G401 (cell line): Measurements from ENCODE around the gene FMN1. TPM values are rescaled to one million over a fixed set of nuclear protein-coding genes. Genes with fewer than 3 reads are reported as not detected.

Experiments
- DNase-seq: peaks from one replicate; pipeline ENCODE4 v3.0.0-alpha.2; 2015; ENCODE audit warnings: low spot score
- in situ Hi-C: cut with HindIII; loops from 2 replicates; pipeline ENCODE4 v1.10.0; 2016; ENCODE audit warnings: low sequenced_read_pairs, mixed read lengths
- total RNA-seq: library from RNA; depleted of rRNA; stranded (reverse); fragments of >200 nt; shearing (Covaris generic); gene quantifications from 2 replicates; pipeline ENCODE4 v1.2.3, GENCODE V29; 2014; rRNA removed

FMN1 gene
- not detected in 2 replicates for total RNA-seq

GRCh38 chr15:33194704-33195670, at the start of gene FMN1:
Gene FMN1 (minus strand): TSS chr15:33194714. CDS start chr15:33154914, 39,800 bp downstream.
- DNase-seq = peak; percentile 76
- in situ Hi-C loops = no loop called here

GRCh38 chr15:33243869-33244268, 49.4 kb upstream of the FMN1 start:
- in situ Hi-C loops = no loop called here
- no peak for DNase-seq

- no peak for DNase-seq
- in situ Hi-C loops = no loop called here
Measured at GRCh38 chr15:33243393-33243792, 48.9 kb upstream of the FMN1 start.

- DNase-seq = no peak
Measured at GRCh38 chr15:33242669-33243191, 48.2 kb upstream of the FMN1 start.

GRCh38 chr15:33242165-33242564, 47.7 kb upstream of the FMN1 start:
- in situ Hi-C loops = no loop called here
- no peak for DNase-seq

More at GRCh38 chr15:33242669-33243191, 48.2 kb upstream of the FMN1 start:
- in situ Hi-C loops = no loop called here

GRCh38 chr15:33236841-33237509, 42.5 kb upstream of the FMN1 start:
- no peak for DNase-seq
- in situ Hi-C loops = no loop called here

- DNase-seq = peak; percentile 26
- in situ Hi-C loops = no loop called here
Measured at GRCh38 chr15:33234020-33234461, 39.5 kb upstream of the FMN1 start.

GRCh38 chr15:33226559-33227181, 32.2 kb upstream of the FMN1 start:
- DNase-seq = no peak
- in situ Hi-C loops = no loop called here

- in situ Hi-C loops = no loop called here
Measured at GRCh38 chr15:33218071-33218491, 23.6 kb upstream of the FMN1 start.

GRCh38 chr15:33215941-33216872, 21.7 kb upstream of the FMN1 start:
- in situ Hi-C loops = no loop called here
- no peak for DNase-seq

More at GRCh38 chr15:33218071-33218491, 23.6 kb upstream of the FMN1 start:
- no peak for DNase-seq

GRCh38 chr15:33211176-33211808, 16.8 kb upstream of the FMN1 start:
- in situ Hi-C loops = no loop called here
- DNase-seq = no peak

- in situ Hi-C loops = no loop called here
- no peak for DNase-seq
Measured at GRCh38 chr15:33209575-33210481, 15.3 kb upstream of the FMN1 start.

- in situ Hi-C loops = no loop called here
- no peak for DNase-seq
Measured at GRCh38 chr15:33207646-33208045, 13.1 kb upstream of the FMN1 start.

- no peak for DNase-seq
- in situ Hi-C loops = no loop called here
Measured at GRCh38 chr15:33206366-33206765, 11.9 kb upstream of the FMN1 start.

GRCh38 chr15:33204926-33205325, 10.4 kb upstream of the FMN1 start:
- in situ Hi-C loops = no loop called here
- DNase-seq = no peak

GRCh38 chr15:33204087-33204486, 9.6 kb upstream of the FMN1 start:
- DNase-seq = no peak
- in situ Hi-C loops = no loop called here
